HG03045 (cell line): Measurements from ENCODE around the gene TNNI3K.

Experiments
- ATAC-seq: cut with Tn5 transposase; IDR thresholded peaks from one replicate; pipeline ENCODE4 v1.9.1; 2021; ENCODE audit warnings: mild to moderate bottlenecking, moderate library complexity; ENCODE audit not compliant: unreplicated experiment

TNNI3K gene

DNA sequence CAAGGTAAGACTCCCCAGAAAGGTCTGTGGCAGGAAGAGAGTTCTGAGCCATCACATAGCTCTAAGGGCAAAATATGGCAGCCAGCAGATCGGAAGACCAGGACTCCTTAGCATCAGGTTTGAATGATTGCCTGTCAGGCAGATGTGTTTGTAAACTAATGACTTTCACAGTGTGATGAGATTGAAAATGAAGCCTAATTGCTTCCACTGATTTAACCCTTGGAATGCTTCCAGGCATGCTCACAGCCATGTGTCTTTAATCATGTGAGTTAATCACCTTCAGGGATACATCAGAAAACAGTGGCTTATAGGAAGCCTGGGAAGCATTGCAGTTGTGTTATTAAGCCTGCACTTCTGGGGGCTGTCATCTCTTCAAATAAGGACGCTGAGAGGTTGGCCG, 194.4 kb downstream of the TNNI3K start:
- no peak for ATAC-seq

DNA sequence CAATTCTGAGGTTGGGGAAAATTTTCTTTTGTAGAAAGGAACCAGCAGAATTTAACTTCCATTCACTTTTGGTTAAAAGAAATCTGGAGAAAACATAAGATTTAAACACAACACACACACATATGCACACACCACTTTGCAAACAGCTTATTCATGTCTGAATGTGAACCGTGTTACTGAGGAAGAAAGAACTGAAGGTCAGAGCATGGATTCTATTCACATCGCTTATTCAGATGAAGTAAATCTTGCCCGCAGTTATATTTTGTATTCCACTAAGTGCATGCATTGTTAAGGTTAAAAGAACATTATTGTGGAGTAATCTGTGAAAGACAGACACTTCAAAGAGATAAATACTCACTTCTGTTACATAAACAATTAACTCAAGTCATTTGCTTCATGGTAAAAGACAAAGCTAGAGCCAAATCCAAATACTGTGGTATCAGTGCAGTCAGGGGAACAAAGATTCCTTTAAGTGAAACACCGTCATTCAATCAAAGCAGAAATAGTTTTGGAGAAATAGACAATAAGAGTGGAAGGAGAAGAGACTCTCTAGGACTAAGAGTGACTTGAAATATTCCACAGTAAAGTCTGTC, 195.3 kb downstream of the TNNI3K start:
- ATAC-seq: no peak

DNA sequence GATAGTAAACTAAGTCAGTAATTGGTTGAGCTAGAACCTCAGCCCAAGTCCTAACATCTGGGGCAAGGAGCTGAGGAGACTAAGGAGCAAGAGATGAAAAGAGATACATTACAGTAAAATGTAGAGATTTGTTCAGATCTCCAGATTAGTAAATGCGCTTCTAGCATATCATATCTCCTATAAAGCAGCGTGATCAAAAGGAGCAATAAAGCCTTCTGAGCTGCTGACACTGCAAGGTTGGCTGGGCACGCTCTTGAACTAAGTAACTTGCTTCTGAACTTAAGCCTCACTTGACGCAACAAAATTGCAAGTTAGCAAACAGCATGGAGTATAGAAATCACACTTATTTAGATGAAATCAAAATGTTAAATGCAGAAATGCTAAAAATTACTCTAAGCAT, 196.3 kb downstream of the TNNI3K start:
- no peak for ATAC-seq

DNA sequence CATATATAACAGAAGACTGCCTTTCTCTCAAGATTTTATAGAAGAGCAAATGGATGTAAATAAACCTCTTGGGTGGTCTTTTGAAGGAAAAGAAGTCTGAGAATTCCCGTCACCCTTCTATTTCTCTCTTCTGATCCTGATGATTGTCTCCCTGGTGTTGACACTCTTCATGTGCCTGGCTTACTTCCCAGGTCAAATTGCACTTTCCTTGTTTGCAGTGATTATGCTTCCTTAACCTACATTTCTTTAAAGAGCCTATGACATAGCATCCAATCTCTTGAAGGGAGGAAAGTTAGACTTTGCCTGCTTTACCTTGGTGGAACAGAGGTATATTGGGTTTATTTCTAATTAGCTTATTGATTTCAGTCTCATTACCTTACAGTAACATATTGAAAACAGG, 197.1 kb downstream of the TNNI3K start:
- no peak for ATAC-seq

DNA sequence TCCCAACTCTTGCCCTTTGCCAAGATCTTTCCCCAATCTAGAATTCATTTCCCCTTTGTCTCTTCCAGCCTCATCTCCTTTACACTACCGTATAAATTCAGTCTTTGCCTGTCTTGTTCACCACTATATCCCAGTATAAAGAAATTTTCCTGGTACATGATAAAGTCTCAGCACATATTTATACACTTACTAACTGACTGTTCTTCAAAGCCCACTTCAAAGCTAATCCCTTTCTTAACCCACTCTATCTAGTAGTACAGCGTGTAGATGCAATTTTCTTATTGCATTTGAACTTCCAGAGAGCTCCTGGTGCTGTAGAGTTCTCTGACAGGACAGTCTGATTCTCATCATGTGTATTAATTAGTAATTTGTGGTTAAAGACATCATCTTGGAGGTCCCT, 199.1 kb downstream of the TNNI3K start:
- ATAC-seq: no peak

DNA sequence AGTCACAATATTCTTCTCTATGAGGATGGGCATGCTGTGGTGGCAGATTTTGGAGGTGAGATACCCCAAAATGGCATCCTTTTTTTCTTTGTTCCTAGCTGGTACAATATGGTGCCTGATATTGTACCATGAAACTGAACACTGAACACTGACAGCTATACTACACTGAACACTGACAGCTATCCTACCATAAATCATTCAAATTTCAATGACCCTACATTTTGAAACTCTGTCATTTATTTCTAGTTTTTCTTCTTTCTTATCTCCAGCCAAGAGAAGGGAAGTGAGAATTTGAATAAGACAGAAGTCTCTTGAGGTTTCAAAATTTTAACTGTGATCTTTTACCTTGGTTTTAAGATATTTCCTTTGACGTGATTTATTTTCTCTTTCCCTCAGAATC, 200.9 kb downstream of the TNNI3K start:
- ATAC-seq: no peak

DNA sequence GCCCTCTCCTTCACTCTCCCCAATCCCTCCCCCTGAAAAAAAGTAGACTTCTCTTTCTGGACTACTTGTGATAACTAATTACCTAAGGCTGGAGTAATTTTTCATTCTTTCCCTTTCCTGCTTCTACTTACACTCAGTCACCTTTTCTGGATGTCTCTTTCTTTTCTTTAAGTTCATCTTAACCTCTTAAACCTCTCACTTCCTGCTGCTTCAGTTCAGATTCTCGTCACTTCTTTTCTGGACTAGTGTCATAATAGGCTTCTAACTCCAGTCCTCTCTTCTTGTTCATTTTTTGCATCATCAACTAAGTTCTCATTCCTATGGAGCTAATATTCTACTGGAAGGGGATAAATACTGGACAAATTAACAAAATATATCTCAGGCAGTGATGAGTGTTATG, 201.8 kb downstream of the TNNI3K start:
- ATAC-seq: no peak

DNA sequence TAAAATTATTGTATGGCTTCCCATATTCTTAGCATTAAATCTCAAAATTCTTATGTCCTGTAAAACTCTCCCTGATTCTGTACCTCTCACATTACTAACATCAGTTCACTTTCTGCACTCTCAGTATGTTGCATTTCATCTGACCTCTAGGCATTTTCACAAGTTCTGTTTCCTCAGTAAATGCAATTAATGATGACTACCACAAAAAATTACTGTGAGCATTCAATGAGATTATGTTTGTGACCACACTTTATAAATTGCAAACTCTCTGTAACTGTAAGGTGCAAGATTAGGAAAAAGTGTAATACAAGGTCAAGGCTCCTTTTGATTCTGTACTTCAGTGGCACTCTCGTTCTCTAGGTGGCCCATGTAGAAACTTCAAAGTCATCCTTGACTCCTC, 216.8 kb downstream of the TNNI3K start:
- no peak for ATAC-seq

DNA sequence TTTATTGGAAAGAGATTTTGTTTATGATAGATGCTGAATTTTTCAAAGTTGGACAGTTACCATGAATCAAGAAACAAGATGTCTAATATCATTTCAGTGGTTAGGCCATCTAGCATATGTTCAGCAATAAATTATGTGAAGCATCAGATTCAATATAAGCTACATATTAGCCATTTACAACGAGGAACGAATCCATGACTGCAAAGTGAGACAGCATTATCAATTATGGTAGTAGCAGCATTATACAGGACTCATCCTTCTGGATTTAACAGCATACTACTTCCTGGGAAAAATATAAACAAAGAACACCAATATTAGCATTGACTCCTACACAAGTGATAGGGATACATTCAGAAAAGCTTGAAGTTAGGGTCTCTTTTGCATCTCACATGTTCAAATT, 218.1 kb downstream of the TNNI3K start:
- ATAC-seq: no peak

DNA sequence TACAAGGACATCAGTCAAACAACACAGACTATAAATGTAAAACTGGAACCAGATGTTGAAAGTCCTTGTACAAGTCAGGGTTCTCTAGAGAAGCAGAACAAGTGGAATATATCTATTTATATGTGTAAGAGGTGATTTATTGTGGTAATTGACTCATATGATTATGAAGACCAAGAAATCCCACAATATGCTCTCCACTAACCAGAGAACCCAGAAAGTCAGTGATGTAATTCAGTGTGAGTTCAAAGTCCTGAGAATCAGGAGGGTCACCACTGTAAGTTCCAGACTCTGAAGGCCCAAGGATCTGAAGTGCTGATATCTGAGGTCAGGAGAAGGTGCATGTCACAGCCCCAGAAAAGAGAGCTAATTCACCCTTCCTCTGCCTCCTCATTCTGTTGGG, 220.2 kb downstream of the TNNI3K start:
- ATAC-seq: no peak

DNA sequence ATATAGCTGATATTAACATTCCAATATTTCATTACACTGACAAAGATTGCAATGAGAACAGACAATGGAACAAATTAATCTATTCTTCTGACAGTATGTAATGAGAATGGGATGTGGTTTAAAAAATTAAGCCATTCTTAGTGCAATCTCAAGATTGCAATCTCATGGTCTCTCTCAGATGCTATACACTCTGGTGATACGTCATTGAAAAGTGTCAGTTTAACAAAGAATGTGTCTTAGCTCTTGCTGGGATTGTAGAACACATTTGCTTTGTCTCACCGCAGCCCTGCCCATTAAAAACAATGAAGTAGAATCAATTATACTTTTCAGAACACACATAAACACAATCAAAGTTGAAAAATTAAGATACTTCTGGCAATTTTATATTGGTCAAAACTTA, 222.1 kb downstream of the TNNI3K start:
- ATAC-seq: no peak

DNA sequence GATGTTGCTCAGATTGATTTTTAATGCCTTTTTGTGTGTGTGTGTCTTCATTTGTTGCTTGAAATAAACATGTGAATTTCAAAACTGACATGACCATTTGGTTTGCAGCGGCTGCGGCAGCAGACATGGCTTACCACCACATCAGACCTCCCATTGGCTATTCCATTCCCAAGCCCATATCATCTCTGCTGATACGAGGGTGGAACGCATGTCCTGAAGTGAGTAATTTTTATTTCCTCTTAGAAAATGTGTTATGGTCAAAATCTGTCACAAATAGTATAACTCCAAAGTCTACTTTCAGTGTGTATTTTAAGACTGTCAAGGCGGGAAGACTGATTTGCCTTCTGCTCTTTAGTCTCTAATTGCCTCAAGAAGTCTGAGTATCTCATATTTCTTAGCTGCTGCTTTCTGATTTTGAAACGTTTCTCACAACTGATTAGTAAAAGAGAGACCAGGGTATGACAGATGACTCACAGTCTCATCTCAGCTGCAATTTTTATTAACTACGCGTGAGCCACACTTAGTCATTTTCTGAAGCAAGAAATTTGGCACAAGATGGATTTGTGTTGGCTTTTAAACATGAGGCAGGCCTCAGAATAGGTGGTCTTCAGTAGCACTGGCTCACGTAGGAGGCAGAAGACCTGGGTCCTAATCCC, 228.3 kb downstream of the TNNI3K start:
- ATAC-seq: peak; percentile 87

DNA sequence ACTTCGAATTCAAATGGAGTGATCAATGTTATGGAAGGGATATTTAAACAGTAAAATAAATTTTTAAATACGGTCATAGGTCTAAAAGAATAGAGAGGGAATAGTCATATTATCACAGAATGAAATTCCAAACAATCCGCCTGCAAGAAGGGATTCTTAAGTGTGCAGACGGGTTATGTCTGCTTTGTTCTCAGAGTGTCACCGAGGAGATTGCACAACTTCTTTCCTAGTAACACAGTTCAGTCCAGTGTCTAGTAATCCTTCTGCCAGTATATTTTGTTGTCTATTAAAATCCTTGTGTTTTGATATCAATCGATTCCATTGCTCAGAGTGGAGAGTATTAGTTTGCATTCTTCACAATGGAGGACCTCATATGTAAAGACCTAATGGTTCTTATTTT, 228.8 kb downstream of the TNNI3K start:
- ATAC-seq: no peak

DNA sequence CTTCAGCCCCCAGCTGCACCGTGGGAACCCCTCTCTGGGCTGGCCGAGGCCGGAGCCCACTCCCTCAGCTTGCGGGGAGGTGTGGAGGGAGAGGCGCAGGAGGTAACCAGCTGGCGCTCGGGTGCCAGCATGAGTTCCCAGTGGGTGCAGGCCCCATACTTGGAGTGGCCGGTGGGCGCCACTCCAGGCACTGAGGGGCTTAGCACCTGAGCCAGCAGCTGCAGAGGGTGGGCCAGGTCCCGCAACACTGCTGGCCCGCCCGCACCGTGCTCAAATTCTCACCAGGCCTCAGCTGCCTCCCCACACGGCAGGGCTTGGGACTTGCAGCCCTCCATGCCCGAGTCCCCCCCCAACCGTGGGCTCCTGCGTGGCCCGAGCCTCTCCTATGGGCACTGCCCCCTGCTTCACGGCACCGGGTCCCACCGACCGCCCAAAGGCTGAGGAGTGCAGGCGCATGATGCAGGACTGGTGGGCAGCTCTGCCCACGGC, 230.1 kb downstream of the TNNI3K start:
- ATAC-seq: no peak

DNA sequence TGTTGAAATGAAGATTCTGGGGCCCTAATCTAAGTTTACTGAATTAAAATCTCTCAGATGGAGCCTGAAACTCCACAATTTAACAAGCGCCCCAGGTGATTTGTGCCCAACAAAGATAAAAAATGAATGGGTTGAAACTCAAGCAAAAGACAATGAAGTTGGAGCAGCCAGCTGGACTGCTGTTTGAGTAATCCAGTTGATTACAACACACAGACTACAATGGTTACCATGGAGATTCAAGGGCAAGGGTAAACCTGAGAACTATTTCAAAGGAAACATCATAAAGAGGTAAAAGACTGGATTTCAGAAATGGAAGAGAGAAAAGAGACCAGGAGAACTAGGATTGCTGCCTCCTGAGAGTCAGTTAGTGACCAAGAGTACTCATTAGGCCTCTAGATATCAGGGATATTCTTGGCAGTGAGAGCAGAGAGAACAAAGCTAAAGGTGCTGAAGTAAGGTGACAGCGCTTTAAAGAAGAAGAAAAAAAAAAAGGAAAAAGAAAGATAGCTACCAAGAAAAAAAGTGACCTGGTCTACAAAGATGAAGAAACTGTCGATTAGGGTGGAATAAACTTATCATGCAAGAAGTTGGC, 232.7 kb downstream of the TNNI3K start:
- ATAC-seq: no peak

DNA sequence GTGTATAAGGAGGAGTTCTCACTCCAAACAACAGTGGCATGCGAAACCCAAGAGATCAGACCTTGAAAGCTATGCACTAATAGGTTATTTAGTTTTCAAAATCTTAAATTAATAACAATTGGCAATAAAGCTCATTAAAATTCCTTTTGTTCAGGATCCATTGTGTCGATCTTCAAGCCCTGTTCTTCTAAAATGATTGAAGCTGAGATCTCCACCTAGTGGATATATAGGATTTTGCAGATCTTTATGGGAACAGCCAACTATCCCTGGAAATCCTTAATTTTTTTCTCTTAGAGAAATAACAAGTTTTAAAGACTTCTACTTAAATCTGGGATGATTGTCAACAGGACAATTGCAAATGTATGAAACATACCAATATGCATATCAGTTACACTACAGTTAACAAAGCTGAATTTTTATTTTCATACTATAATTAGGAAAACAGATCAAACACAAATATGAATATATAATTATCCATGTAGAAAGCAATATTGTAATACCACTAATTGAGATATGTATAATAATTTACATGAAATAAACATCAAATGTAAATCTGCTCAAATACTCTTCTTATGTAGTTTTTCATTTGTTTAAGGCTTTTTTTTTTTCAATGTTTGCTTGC, 233.9 kb downstream of the TNNI3K start:
- ATAC-seq: no peak

DNA sequence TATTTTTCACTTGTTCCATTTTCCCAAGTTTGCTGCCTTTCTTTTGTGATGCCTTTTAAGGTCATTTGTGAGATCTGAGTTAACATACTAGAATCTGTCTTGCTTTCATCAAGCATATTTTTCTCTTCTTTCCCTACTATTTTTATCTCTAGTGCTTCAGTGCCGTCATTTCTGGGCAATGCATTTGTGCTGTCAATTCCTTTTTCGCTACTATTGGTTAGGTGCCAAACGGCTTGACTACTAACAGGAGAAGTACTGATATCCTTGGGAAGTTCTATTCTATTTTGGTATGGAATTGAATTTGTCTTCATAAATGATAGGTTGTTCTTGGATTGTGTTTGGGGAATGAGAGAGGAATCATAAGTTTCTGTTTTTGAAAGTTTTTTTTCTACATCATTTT, 235.1 kb downstream of the TNNI3K start:
- no peak for ATAC-seq

DNA sequence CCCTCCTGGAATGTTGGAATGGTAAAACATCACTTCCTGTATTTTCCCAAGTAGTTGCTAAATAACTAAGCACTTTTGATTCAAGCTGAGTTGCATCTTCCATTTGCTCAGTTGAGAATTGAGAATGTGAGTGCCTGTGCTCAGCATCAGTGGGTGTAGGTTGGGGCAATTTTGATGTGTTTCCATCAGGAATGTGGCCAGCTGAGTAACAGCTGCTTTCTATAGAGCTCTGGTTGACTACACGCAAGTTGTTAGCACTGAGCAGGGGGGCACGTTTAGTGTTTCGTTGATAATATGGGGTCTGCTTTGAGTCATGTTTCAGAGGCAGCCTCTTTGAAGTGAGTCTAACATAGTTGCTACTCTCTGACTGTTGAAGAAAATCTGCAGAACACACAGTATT, 235.7 kb downstream of the TNNI3K start:
- no peak for ATAC-seq

DNA sequence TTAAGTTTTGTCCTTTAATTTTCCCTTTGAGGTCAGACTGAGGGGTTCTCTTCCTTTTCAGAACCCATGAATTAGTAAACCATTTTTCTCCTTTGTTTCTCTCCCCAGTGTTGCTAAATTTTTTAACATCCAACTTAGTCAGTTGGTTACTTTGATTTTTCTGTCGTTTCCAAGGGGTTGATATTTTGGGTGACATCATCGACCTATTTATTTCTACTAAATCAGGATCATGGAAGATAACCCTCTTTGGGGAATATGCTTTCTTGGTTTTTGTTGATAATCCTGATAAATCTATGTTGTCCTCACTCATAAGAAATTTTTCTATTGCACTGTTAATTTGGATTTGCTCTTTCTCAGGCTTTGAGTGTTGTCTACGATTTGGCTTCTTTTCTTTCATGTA, 236.3 kb downstream of the TNNI3K start:
- ATAC-seq: no peak

DNA sequence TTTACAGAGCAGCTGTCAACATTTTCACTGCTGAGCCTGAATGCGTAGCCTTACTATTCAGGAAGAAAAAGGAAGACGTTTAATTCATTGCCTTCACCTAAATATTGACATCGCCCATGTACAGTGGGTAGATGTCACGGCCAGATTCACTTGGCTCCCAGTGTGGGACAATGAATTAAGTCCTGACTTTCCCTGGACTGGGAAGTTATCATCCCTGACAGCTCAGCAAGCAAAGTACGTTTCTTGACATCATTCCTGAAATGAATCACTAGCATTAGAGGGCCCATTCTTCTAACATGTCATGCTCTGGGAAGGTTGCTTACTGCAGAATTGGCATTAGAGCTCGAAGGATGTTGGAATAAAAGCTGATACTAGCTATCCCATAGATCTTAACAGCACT, 239.4 kb downstream of the TNNI3K start:
- no peak for ATAC-seq

DNA sequence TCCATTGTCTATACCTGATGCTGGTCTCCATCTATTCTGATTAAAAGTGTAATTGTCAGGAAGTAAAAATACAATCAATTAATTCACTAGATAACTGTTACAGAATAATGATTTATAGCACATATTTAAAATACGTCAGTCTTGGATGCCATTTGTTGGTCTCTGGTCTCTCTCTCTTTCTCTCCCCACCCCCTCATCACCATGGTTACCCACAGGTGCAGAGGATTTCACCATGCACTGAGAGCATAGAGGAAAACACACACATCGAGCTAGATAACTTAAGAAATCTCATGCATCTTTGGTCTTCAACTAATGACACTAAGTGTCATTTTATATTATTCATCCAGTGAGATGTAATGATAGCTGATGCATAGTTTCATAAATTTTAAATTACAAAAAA, 243.8 kb downstream of the TNNI3K start:
- ATAC-seq: no peak

DNA sequence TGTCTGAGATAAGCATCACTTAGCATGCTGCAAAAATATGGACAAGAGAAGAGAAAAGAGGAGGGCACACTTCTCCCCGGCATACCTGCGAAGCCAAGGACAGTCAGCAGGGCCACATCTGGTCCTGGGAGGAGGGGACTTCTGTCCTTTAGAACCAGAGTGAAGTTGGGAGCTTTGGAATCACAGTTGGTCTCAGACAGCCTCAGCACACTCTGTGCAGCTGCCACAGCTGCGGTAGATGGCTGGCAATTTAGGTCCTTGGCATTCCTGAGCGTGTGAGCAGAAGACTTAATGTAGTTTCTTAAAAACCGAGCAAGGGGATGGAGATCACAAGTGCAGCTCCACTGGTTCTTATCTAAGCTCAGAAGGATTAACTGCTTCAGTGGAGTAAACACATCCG, 244.9 kb downstream of the TNNI3K start:
- no peak for ATAC-seq
